HepG2 (cell line): ENCODE results near the gene ZBTB17. TPM values are rescaled to one million over a fixed set of nuclear protein-coding genes. Genes with fewer than 3 reads are reported as not detected.
"Not testable (repeated sequence)": the region's sequence is repeated elsewhere in the genome, so short reads cannot be mapped to it uniquely, and the experiment has no call there.

Experiments used
- ATAC-seq: fragments of 200-7000 bp; cut with Tn5 transposase; 3 replicates; pipeline ENCODE4 v1.9.1; 2020; ENCODE audit warnings: mild to moderate bottlenecking, moderate library complexity
- BruUV-seq: library from RNA; stranded (reverse); fragments of 400-500 nt; replicated peaks from 2 replicates; lab custom pipeline; 2021; lab: Mats Ljungman, UMichigan
- CTCF ChIA-PET: fragments of 300-600 bp; formaldehyde crosslinking; extraction: SDS; loops from one replicate; lab custom pipeline; 2021; ENCODE audit warnings: low total read pairs, inconsistent platforms, low intra/inter-chr PET ratio; lab: Yijun Ruan, JAX
- POLR2A ChIA-PET: fragments of 350-600 bp; sonication (Branson Sonifier 250); formaldehyde crosslinking; loops from one replicate; lab custom pipeline; 2020; ENCODE audit warnings: antibody characterized with exemption, inconsistent platforms; lab: Yijun Ruan, JAX
- DNase-seq: peaks from one replicate; pipeline ENCODE4 v3.0.0-alpha.2; 2015; ENCODE audit warnings: low spot score
- FAIRE-seq: peaks from 3 replicates; lab custom pipeline; 2011; peaks lifted over from hg19 to GRCh38; lab: Jason Lieb, UNC
- H2AFZ ChIP-seq: one replicate; pipeline ENCODE4 v1.6.1; 2011; ENCODE audit warnings: low read length, inconsistent platforms
- H3K27ac ChIP-seq: fragments of 300-600 bp; 3 replicates; pipeline ENCODE4 v1.8.0; 2011; ENCODE audit warnings: mixed run types, mild to moderate bottlenecking, mixed read lengths, low read length, inconsistent platforms; ENCODE audit not compliant: insufficient read depth; ENCODE audit errors: extremely low read length
- H3K27me3 ChIP-seq, 2 experiments: fragments of 200-600 bp in 1 of 2; 2 replicates in 1 of 2; 3 replicates in 1 of 2; pipeline versions ENCODE4 v1.6.0 to v1.8.0; 2011; ENCODE audit warnings: low read length in 2 of 2, mild to moderate bottlenecking in 2 of 2, moderate library complexity in 2 of 2, inconsistent platforms in 1 of 2; ENCODE audit not compliant: insufficient read depth in 2 of 2, control insufficient read depth in 1 of 2
- H3K36me3 ChIP-seq, 2 experiments: fragments of 200-600 bp in 1 of 2; replicated peaks in 1 of 2; 2 replicates in 1 of 2; 3 replicates in 1 of 2; pipeline versions ENCODE4 v1.5.1 to v1.8.0; 2011; ENCODE audit warnings: low read length in 2 of 2, inconsistent platforms in 1 of 2; ENCODE audit not compliant: insufficient read depth in 2 of 2, control insufficient read depth in 1 of 2
- H3K4me1 ChIP-seq: 2 replicates; pipeline ENCODE4 v1.5.1; 2012; ENCODE audit warnings: low read length, inconsistent platforms; ENCODE audit not compliant: insufficient read depth
- H3K4me2 ChIP-seq: 2 replicates; pipeline ENCODE4 v1.6.0; 2011; ENCODE audit warnings: low read depth, low read length, inconsistent platforms
- H3K4me3 ChIP-seq, 3 experiments: fragments of 200-600 bp in 1 of 3; sonication (generic), shearing (Covaris generic) in 1 of 3; replicated peaks in 1 of 3; 2 replicates each; pipeline ENCODE4 v1.5.1; 2011 to 2016; ENCODE audit warnings: low read length in 3 of 3, inconsistent platforms in 2 of 3, low read depth in 2 of 3, mild to moderate bottlenecking in 2 of 3, control low read depth in 1 of 3, mixed read lengths in 1 of 3; ENCODE audit not compliant: insufficient read depth in 1 of 3
- H3K79me2 ChIP-seq: one replicate; pipeline ENCODE4 v1.6.1; 2011; ENCODE audit warnings: low read length, inconsistent platforms; ENCODE audit not compliant: insufficient read depth
- H3K9ac ChIP-seq: 2 replicates; pipeline ENCODE4 v1.6.0; 2011; ENCODE audit warnings: mild to moderate bottlenecking, low read depth, low read length, inconsistent platforms; ENCODE audit not compliant: insufficient read depth
- H3K9me3 ChIP-seq: 2 replicates; pipeline ENCODE4 v1.5.1; 2012; ENCODE audit warnings: mild to moderate bottlenecking, low read length
- H4K20me1 ChIP-seq: 2 replicates; pipeline ENCODE4 v1.6.0; 2011; ENCODE audit warnings: inconsistent platforms, mild to moderate bottlenecking, low read length, moderate library complexity; ENCODE audit not compliant: insufficient read depth
- ATRX ChIP-seq: sonication (generic); formaldehyde crosslinking; IDR thresholded peaks from 2 replicates; pipeline ENCODE4 v1.4.0; 2020; ENCODE audit warnings: missing genetic modification reagents, borderline replicate concordance
- JUND ChIP-seq: sonication (generic); formaldehyde crosslinking; IDR thresholded peaks from 2 replicates; pipeline ENCODE4 v1.8.0; 2022; ENCODE audit warnings: mild to moderate bottlenecking, missing genetic modification reagents
- SYNCRIP ChIP-seq: fragments of 200-400 bp; formaldehyde crosslinking; IDR thresholded peaks from 2 replicates; pipeline ENCODE4 v1.6.1; 2018; ENCODE audit warnings: mild to moderate bottlenecking, low read depth, low read length; ENCODE audit not compliant: insufficient read depth
- ZNF468 ChIP-seq: sonication (generic); formaldehyde crosslinking; IDR thresholded peaks from 2 replicates; pipeline ENCODE4 v1.8.0; 2022; ENCODE audit warnings: mild to moderate bottlenecking, moderate library complexity, missing genetic modification reagents
- ZSCAN29 ChIP-seq: sonication (generic); formaldehyde crosslinking; conservative IDR thresholded peaks from 2 replicates; pipeline ENCODE4 v1.4.0; 2020; ENCODE audit warnings: mild to moderate bottlenecking, missing genetic modification reagents
- WGBS: methylation state at CpG from one replicate; pipeline ENCODE4 v1.1.6; 2017; ENCODE audit warnings: low lambda C conversion rate; 5-methylcytosine and 5-hydroxymethylcytosine counted together
- in situ Hi-C: cut with HindIII; loops from 2 replicates; pipeline ENCODE4 v1.10.0; 2017; ENCODE audit warnings: low pct_unique_long_range_greater_than_20kb; ENCODE audit not compliant: extremely low pct_ligation_motif_present
- intact Hi-C: fragments of 100-400 bp; cut with micrococcal nuclease; formaldehyde crosslinking; loops from one replicate; pipeline ENCODE4 v1.10.0; 2022; ENCODE audit not compliant: unreplicated experiment
- polyA plus RNA-seq, 8 experiments: library from polyadenylated mRNA; depleted of rRNA in 3 of 8; stranded (reverse) in 7 of 8; unstranded in 1 of 8; fragments of >200 nt; fragmentation: Illumina TruSeq in 4 of 8; extraction: Trizol in 4 of 8; gene quantifications; 2 replicates each; pipeline versions ENCODE4 v1.2.1 to v1.2.3, GENCODE V29; 2011 to 2016; ENCODE audit warnings: low read depth in 4 of 8, missing spikeins in 1 of 8, mixed read lengths in 1 of 8; ENCODE audit not compliant: insufficient read depth in 1 of 8
- total RNA-seq, 5 experiments: library from RNA; depleted of rRNA; stranded (reverse); fragments of >200 nt; fragmentation: Illumina TruSeq; extraction: Trizol; gene quantifications; 2 replicates each; pipeline ENCODE4 v1.2.3, GENCODE V29; 2016; ENCODE audit warnings: low read depth in 1 of 5

Gene ZBTB17
- total and polyA plus RNA-seq, 2 of the 13 experiments (the other 11 are each of a cell fraction or from before 2014, with no cell fraction given): 16.7 to 17.0 TPM

DNA sequence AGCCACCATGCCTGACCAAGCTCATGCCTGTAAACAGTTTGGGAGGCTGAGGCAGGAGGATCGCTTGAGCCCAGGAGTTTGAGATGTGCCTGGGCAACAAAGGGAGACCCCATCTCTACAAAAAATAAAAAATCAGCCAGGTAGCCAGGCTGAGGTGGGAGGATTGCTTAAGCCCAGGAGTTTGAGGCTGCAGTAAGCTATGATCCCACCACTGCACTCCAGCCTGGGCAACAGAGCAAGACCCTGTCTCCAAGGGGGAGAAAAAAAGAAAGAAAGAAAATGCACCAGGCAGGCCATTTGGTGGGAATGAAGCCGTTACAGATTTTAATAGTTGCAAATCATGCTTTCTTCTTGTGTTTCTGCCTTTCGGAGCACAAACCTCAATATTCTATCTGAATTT, 62.3 kb downstream of the ZBTB17 start:
- H3K4me2 ChIP-seq, BruUV-seq, H3K9me3 ChIP-seq, DNase-seq, POLR2A ChIA-PET, in situ Hi-C loops, FAIRE-seq, H2AFZ ChIP-seq, ATAC-seq, H3K27me3 ChIP-seq, H3K4me1 ChIP-seq, H3K9ac ChIP-seq, H4K20me1 ChIP-seq, H3K4me3 ChIP-seq, intact Hi-C loops, CTCF ChIA-PET, H3K27ac ChIP-seq: not testable (repeated sequence)
- H3K79me2 ChIP-seq: peaks cover 13% of the 10 kb centered on the region
- H3K36me3 ChIP-seq: peaks cover 20 to 78% of the 10 kb centered on the region in 2 experiments
- 98% methylated on average over 3 of the region's 3 CpGs for WGBS

DNA sequence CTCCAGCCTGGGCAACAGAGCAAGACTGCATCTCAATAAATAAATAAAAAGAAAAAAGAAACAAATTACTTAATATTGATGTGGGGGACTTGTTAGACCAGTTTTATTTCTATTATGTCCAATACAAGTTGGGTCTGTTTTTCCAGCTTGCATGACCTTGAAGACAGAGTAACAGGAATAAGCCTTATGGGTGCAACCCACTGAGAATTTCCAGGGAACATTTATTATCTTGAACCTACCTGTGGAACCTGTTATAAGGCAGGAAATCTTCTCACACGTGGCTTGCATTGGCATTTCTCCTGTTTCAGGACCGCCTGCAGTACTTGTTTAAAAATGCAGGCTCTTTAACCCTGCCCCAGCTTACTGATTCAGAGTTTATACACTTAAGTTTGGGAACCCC, 64.0 kb downstream of the ZBTB17 start:
- H3K36me3 ChIP-seq: peaks cover 20 to 69% of the 10 kb centered on the region in 2 experiments; a peak in 4 of 5 replicates
- no peaks in the 10 kb centered on the region for H3K9me3 ChIP-seq
- CTCF ChIA-PET: no interaction called here
- no peak overlapping the region for H2AFZ ChIP-seq
- intact Hi-C loops: no loop called here
- H3K4me1 ChIP-seq: no peaks in the 10 kb centered on the region
- peaks cover 23% of the 10 kb centered on the region for H3K79me2 ChIP-seq
- H4K20me1 ChIP-seq: no peaks in the 10 kb centered on the region; the same call in 1 of the 2 replicates
- POLR2A ChIA-PET: no interaction called here
- TF ChIP-seq ZSCAN29 (CRISPR knock-in tag): no peak
- no peak for TF ChIP-seq JUND (CRISPR knock-in tag)
- TF ChIP-seq ZNF468: no peak
- no peak for TF ChIP-seq ATRX (CRISPR knock-in tag)
- no peak for TF ChIP-seq SYNCRIP
- no peak overlapping the region for H3K4me2 ChIP-seq
- WGBS: 100% methylated on average over 2 of the region's 2 CpGs
- H3K9ac ChIP-seq: no peak overlapping the region
- TSS peak; percentile 19 for BruUV-seq
- no peak for ATAC-seq
- no peak overlapping the region for H3K4me3 ChIP-seq
- no peak overlapping the region for H3K27ac ChIP-seq
- FAIRE-seq: no peak
- no peaks in the 10 kb centered on the region for H3K27me3 ChIP-seq
- no peak for DNase-seq
- in situ Hi-C loops: no loop called here
